HepG2 (cell line): ENCODE results near the gene RREB1. TPM values are rescaled to one million over a fixed set of nuclear protein-coding genes. Genes with fewer than 3 reads are reported as not detected.

Source experiments
- ETV5 ChIP-seq: IDR thresholded peaks from 2 replicates; pipeline ENCODE4 v1.6.1; 2018; ENCODE audit warnings: missing biosample characterization, missing genetic modification reagents, inconsistent platforms, borderline replicate concordance
- GFI1 ChIP-seq: sonication (generic); formaldehyde crosslinking; IDR thresholded peaks from 2 replicates; pipeline ENCODE4 v1.5.0; 2020; ENCODE audit warnings: missing genetic modification reagents, mild to moderate bottlenecking, borderline replicate concordance
- KLF6 ChIP-seq: IDR thresholded peaks from 2 replicates; pipeline ENCODE4 v1.8.0; 2016; ENCODE audit warnings: missing biosample characterization, missing genetic modification reagents
- MAFF ChIP-seq: IDR thresholded peaks from 2 replicates; pipeline ENCODE4 v1.6.1; 2011; ENCODE audit warnings: low read depth, low read length, improper control_type of control experiment
- MLLT10 ChIP-seq: sonication (generic); formaldehyde crosslinking; IDR thresholded peaks from 2 replicates; pipeline ENCODE4 v1.4.0; 2020; ENCODE audit warnings: missing genetic modification reagents
- MTA1 ChIP-seq: sonication (generic); formaldehyde crosslinking; IDR thresholded peaks from 2 replicates; pipeline ENCODE4 v1.4.0; 2020; ENCODE audit warnings: missing genetic modification reagents, mild to moderate bottlenecking, borderline replicate concordance
- SP5 ChIP-seq: IDR thresholded peaks from 2 replicates; pipeline ENCODE4 v1.6.1; 2016; ENCODE audit warnings: low read depth, borderline replicate concordance
- SSRP1 ChIP-seq: IDR thresholded peaks from 2 replicates; pipeline ENCODE4 v1.6.1; 2016; ENCODE audit warnings: control low read depth
- ZMAT3 ChIP-seq: sonication (generic); formaldehyde crosslinking; conservative IDR thresholded peaks from 2 replicates; pipeline ENCODE4 v1.7.0; 2021; ENCODE audit warnings: missing genetic modification reagents
- ZNF615 ChIP-seq: sonication (generic); formaldehyde crosslinking; IDR thresholded peaks from 2 replicates; pipeline ENCODE4 v1.5.0; 2020; ENCODE audit warnings: mild to moderate bottlenecking, missing genetic modification reagents, borderline replicate concordance
- ZNF724P ChIP-seq: sonication (generic); formaldehyde crosslinking; IDR thresholded peaks from 2 replicates; pipeline ENCODE4 v1.8.0; 2022; ENCODE audit warnings: missing genetic modification reagents, borderline replicate concordance
- ZSCAN9 ChIP-seq: IDR thresholded peaks from 2 replicates; pipeline ENCODE4 v1.6.1; 2016; ENCODE audit warnings: borderline replicate concordance
- polyA plus RNA-seq, 8 experiments: library from polyadenylated mRNA; depleted of rRNA in 3 of 8; stranded (reverse) in 7 of 8; unstranded in 1 of 8; fragments of >200 nt; fragmentation: Illumina TruSeq in 4 of 8; extraction: Trizol in 4 of 8; gene quantifications; 2 replicates each; pipeline versions ENCODE4 v1.2.1 to v1.2.3, GENCODE V29; 2011 to 2016; ENCODE audit warnings: low read depth in 4 of 8, missing spikeins in 1 of 8, mixed read lengths in 1 of 8; ENCODE audit not compliant: insufficient read depth in 1 of 8
- total RNA-seq, 5 experiments: library from RNA; depleted of rRNA; stranded (reverse); fragments of >200 nt; fragmentation: Illumina TruSeq; extraction: Trizol; gene quantifications; 2 replicates each; pipeline ENCODE4 v1.2.3, GENCODE V29; 2016; ENCODE audit warnings: low read depth in 1 of 5
- TF ChIP-seq, protein P1 (sequence below): sonication (generic); formaldehyde crosslinking; IDR thresholded peaks from 2 replicates; pipeline ENCODE4 v1.8.0; 2022; ENCODE audit warnings: missing genetic modification reagents, mild to moderate bottlenecking, moderate library complexity, borderline replicate concordance
- TF ChIP-seq, protein P2 (sequence below): sonication (generic); formaldehyde crosslinking; IDR thresholded peaks from 2 replicates; pipeline ENCODE4 v1.4.0; 2020; ENCODE audit warnings: missing genetic modification reagents, borderline replicate concordance
- TF ChIP-seq, protein P3 (sequence below): sonication (generic); formaldehyde crosslinking; IDR thresholded peaks from 2 replicates; pipeline ENCODE4 v1.4.0; 2020; ENCODE audit warnings: low read depth, missing genetic modification reagents

Gene RREB1
- total and polyA plus RNA-seq, 2 of the 13 experiments (the other 11 are each of a cell fraction or from before 2014, with no cell fraction given) = 6.1 to 23.2 TPM

DNA sequence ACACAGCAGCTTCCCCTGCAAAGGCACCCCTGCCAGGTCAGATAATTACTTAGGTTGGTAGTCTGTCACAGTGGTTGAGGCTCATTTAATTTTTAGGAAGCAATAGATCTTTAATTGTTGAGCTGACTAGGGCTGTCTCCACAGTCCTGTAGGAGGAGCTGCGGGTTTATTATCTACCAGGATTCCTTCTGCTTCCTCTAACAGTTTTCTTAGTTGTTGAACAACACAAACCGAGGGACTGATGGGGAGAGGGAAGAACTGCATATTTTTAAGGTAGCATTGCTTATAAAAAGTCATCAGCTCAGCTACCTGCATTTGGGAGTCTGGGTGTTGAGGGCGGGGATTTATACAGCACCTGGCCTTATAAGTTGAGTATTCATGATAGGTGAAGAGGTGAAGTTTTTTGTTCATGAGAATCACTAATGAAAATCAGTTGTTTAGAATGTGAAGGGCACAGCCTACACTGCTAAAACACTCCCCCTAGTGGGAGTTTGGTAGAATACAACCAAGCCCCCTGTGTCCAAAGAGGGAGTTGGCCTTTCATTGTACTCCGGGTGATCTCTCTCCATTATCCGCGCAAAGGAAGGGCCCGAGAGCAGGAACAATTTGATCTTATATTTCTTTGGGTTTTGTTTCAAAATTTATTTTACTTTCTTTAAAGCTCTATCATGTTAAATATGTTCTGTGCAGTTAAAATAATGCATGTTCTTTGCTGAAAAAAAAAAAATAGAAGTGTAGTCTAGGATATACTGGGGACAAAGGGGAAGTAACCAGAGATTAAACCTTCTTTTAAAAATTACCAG, 135.6 kb downstream of the RREB1 start (continued):
- TF ChIP-seq, protein P1, sequence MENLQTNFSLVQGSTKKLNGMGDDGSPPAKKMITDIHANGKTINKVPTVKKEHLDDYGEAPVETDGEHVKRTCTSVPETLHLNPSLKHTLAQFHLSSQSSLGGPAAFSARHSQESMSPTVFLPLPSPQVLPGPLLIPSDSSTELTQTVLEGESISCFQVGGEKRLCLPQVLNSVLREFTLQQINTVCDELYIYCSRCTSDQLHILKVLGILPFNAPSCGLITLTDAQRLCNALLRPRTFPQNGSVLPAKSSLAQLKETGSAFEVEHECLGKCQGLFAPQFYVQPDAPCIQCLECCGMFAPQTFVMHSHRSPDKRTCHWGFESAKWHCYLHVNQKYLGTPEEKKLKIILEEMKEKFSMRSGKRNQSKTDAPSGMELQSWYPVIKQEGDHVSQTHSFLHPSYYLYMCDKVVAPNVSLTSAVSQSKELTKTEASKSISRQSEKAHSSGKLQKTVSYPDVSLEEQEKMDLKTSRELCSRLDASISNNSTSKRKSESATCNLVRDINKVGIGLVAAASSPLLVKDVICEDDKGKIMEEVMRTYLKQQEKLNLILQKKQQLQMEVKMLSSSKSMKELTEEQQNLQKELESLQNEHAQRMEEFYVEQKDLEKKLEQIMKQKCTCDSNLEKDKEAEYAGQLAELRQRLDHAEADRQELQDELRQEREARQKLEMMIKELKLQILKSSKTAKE = no peak
- no peak for TF ChIP-seq MLLT10 (CRISPR knock-in tag)
- no peak for TF ChIP-seq ETV5 (CRISPR knock-in tag)
- TF ChIP-seq, protein P2, sequence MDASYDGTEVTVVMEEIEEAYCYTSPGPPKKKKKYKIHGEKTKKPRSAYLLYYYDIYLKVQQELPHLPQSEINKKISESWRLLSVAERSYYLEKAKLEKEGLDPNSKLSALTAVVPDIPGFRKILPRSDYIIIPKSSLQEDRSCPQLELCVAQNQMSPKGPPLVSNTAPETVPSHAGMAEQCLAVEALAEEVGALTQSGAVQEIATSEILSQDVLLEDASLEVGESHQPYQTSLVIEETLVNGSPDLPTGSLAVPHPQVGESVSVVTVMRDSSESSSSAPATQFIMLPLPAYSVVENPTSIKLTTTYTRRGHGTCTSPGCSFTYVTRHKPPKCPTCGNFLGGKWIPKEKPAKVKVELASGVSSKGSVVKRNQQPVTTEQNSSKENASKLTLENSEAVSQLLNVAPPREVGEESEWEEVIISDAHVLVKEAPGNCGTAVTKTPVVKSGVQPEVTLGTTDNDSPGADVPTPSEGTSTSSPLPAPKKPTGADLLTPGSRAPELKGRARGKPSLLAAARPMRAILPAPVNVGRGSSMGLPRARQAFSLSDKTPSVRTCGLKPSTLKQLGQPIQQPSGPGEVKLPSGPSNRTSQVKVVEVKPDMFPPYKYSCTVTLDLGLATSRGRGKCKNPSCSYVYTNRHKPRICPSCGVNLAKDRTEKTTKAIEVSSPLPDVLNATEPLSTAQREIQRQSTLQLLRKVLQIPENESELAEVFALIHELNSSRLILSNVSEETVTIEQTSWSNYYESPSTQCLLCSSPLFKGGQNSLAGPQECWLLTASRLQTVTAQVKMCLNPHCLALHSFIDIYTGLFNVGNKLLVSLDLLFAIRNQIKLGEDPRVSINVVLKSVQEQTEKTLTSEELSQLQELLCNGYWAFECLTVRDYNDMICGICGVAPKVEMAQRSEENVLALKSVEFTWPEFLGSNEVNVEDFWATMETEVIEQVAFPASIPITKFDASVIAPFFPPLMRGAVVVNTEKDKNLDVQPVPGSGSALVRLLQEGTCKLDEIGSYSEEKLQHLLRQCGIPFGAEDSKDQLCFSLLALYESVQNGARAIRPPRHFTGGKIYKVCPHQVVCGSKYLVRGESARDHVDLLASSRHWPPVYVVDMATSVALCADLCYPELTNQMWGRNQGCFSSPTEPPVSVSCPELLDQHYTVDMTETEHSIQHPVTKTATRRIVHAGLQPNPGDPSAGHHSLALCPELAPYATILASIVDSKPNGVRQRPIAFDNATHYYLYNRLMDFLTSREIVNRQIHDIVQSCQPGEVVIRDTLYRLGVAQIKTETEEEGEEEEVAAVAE (CRISPR knock-in tag) = no peak
- no peak for TF ChIP-seq MAFF
- no peak for TF ChIP-seq MTA1 (CRISPR knock-in tag)
- TF ChIP-seq KLF6 (CRISPR knock-in tag) = no peak
- no peak for TF ChIP-seq GFI1 (CRISPR knock-in tag)
- TF ChIP-seq, protein P3, sequence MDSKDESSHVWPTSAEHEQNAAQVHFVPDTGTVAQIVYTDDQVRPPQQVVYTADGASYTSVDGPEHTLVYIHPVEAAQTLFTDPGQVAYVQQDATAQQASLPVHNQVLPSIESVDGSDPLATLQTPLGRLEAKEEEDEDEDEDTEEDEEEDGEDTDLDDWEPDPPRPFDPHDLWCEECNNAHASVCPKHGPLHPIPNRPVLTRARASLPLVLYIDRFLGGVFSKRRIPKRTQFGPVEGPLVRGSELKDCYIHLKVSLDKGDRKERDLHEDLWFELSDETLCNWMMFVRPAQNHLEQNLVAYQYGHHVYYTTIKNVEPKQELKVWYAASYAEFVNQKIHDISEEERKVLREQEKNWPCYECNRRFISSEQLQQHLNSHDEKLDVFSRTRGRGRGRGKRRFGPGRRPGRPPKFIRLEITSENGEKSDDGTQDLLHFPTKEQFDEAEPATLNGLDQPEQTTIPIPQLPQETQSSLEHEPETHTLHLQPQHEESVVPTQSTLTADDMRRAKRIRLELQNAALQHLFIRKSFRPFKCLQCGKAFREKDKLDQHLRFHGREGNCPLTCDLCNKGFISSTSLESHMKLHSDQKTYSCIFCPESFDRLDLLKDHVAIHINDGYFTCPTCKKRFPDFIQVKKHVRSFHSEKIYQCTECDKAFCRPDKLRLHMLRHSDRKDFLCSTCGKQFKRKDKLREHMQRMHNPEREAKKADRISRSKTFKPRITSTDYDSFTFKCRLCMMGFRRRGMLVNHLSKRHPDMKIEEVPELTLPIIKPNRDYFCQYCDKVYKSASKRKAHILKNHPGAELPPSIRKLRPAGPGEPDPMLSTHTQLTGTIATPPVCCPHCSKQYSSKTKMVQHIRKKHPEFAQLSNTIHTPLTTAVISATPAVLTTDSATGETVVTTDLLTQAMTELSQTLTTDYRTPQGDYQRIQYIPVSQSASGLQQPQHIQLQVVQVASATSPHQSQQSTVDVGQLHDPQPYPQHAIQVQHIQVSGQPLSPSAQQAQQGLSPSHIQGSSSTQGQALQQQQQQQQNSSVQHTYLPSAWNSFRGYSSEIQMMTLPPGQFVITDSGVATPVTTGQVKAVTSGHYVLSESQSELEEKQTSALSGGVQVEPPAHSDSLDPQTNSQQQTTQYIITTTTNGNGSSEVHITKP = no peak
- TF ChIP-seq ZNF724P (CRISPR knock-in tag) = no peak
- TF ChIP-seq ZMAT3 = no peak
- TF ChIP-seq SP5 = no peak
- TF ChIP-seq ZNF615 (CRISPR knock-in tag) = peak; percentile 69; the same call in 1 of the 2 replicates
- TF ChIP-seq ZSCAN9 = no peak
- no peak for TF ChIP-seq SSRP1 (CRISPR knock-in tag)
